GM21381 (cell line): Measurements from ENCODE around the gene SLCO2B1.

Source experiments
- ATAC-seq: cut with Tn5 transposase; IDR thresholded peaks from one replicate; pipeline ENCODE4 v1.9.1; 2021; ENCODE audit warnings: mild to moderate bottlenecking, moderate library complexity; ENCODE audit not compliant: unreplicated experiment

SLCO2B1 gene

DNA sequence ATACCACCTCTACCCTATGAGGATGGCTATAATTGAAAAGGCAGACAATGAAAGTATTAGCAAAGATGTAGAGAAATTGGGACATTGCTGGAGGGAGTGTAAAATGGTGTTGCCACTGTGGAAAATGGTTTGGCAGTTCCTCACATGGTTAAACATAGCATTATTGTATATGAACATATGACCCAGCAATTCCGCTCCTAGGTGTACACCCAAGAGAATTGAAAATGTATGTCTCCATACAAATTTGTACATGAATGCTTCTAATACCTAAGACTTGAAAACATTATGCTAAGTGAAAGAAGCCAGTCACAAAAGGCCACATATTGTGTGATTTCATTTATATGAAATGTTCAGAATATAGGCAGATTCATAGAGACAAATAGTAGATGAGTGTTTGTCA lies 10.0 kb downstream of the SLCO2B1 start:
- ATAC-seq = no peak

GRCh38 chr11:75161506-75162095 lies 10.7 kb downstream of the SLCO2B1 start:
- ATAC-seq = no peak

GRCh38 chr11:75162954-75163353 lies 12.0 kb downstream of the SLCO2B1 start:
- ATAC-seq = no peak

GRCh38 chr11:75163921-75164849 lies 13.3 kb downstream of the SLCO2B1 start:
- no peak for ATAC-seq

GRCh38 chr11:75165721-75166120 lies 14.8 kb downstream of the SLCO2B1 start:
- no peak for ATAC-seq

DNA sequence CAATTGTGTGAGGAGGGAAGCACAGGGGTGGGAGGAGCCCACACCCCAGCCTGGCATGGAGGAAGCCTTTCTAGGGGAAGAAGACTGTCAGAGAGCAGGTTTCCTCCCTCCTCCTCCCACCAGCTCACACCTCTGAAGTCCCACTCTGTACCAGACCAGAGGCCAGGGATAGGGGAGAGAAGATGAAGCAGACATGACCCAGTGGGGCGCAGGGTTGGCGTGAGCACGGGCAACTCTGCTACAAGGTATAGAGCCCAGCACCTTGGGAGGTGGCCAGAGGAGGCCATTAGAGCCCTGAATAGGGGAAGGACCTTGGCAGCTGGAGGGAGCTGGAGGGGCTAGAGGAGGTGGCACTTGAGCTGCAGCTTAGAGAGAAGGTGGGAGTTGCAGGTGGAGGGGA lies 15.9 kb downstream of the SLCO2B1 start:
- no peak for ATAC-seq

- ATAC-seq = no peak
Measured at GRCh38 chr11:75167617-75168016, 16.7 kb downstream of the SLCO2B1 start.

- no peak for ATAC-seq
Measured at GRCh38 chr11:75169101-75169885, 18.4 kb downstream of the SLCO2B1 start.

DNA sequence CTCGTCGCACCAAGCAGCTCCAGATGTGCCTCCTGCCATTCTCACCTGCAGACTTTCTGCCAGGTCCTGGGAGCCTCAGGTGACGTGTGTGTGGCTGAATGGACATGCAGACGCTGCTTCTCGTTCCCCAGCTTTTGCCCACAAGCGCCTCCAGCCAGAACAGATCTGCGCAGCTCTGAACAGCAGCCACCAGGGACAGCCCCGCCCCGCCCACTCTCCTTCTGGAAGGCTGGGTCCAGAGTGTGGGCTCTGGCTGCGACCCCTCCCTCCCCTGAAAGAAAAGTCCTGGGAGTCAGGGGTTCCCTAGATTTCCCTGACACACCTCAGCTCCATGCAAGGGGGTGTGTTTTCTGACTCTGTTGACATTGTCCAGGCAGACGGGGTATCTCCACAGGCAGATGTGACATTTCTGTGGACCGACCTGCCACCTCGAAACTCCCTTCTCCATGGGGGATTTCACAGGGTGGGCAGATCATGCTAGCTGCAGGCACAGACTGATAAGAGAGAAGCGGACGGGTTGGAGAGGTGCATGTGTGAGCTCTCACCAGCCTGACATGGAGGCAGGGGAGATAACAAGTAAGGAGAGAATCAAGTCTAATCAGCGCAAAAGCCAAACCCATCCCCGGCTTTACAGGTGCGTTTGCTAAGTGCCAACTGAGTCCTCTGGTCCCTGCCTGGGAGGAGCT lies 19.8 kb downstream of the SLCO2B1 start:
- no peak for ATAC-seq

DNA sequence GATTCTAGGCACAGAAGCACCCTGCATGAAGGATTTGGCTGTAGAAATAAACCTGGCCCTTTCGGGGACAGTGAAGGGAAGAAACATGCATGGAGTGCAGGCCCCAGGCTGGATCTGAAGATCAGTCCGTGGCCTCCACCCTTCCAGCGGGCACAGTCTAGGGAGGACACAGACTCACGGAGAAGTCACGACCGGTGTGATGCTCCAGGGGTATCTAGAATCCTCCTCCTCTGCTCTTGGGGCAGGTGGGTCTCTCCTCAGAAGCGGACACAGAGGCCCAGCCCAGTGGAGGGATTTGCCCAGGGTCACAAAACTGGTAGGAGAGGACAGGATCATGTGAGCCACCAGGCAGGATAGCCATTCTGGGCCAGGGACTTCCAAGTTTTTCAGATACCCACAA lies 22.4 kb downstream of the SLCO2B1 start:
- no peak for ATAC-seq

- no peak for ATAC-seq
Measured at GRCh38 chr11:75174781-75175370, 24.0 kb downstream of the SLCO2B1 start.

GRCh38 chr11:75182664-75183063 lies 31.8 kb downstream of the SLCO2B1 start:
- no peak for ATAC-seq

DNA sequence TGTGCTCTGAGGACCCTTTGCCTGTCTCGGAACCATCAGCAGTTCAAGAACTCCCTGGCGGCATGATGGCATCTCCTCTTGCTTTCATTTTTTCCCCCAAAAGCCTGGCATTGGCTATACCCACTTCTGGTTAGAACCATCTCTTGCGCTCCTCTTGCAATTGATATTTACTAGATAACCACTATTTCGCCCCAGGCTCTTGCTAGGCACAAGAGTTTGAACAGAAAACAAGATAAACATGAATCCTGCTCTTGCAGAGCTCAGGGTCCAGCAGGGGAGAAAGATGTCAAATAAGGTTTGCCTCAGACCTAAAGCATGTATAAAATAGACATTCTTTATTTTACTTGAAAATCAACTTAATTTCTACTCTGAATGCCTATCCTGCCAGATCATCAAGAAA lies 33.1 kb downstream of the SLCO2B1 start:
- ATAC-seq = no peak

DNA sequence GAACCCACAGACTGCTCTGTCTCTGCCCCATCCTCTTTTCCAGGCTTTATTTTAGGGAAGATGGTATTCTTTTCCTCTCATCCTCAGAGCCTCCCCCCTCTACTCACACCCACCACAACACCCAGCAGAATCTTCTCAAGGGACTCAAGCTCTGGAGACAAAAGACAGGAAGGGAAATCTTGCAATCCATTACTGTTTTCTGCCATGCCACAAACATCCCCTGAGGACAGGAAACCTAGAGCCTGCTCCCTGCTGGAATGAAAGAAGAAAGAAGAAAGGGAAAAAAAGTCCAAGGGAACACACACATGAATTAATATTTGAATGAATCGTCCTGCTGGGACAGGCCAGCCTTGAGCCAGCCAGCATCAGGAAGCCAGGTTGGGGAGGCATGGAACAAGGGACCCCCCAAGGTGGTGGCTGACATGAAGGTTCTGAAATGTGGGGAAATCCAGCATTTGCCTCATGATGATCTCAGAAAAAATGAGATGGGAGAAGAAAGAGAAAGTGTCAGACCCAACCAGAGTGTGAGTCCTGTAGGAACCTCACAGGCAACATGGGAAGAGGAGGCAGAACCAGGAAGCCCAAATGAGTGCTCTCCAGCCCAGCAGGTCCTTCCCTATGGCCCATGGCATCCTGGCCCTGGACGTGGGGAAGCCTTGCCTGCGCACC lies 34.0 kb downstream of the SLCO2B1 start:
- ATAC-seq = no peak

- no peak for ATAC-seq
Measured at GRCh38 chr11:75185866-75186265, 35.0 kb downstream of the SLCO2B1 start.

- ATAC-seq = no peak
Measured at GRCh38 chr11:75186999-75187398, 36.1 kb downstream of the SLCO2B1 start.

DNA sequence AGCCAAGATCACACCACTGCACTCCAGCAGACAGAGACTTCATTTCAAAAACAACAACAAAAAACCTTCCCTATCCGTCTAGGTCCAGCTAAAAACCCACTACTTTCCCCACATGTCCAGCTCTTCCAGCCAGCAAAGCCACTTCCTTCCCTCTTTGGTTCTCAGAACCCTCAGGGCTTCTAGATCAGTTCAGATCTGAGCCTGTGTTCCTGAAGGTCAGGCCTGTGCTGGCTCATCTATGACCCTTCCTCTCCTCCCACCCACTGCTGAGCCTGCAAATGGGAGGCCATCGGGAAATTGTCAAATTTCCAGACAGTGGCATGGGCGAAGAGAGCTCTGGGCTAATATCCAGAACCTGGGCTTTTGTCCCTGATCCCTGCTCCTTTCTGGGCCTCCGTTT lies 37.8 kb downstream of the SLCO2B1 start:
- no peak for ATAC-seq

DNA sequence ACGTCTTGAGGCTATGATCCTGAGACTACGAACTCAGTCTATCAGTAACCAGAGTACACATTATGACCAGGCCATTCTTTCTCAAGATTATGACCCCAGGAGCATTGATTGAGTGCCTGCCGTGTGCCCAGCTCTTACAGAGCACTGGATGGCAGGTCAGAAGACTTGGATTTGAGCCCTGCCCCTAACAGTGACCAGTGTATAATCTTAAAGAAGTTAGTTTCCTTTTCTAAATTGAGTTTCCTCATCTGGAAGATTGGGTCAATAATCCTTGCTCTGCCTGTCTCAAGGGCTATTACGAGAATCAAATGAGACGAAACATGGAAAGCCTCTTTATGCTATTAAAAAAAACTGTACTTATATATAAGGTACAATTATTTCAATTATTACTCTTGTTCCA lies 38.2 kb downstream of the SLCO2B1 start:
- no peak for ATAC-seq

DNA sequence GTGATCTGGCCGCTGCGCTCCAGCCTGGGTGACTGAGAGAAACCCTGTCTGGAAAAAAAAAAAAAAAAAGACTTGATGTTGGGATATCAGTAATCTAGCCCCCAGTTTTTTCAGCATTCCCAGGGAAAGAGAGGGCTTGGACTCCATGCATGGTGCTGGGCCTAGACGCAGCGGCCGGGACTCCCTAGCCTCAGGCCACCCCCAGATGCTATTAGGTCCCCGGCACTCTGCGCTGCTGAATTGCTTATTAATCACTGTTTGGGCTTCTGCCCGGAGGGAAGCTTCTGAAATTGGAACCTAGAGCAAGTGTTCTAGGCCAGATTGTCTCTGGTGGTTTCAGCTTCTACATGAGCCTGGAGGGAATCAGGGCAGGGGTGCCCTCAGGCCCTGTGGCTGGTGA lies 39.0 kb downstream of the SLCO2B1 start:
- ATAC-seq = no peak

DNA sequence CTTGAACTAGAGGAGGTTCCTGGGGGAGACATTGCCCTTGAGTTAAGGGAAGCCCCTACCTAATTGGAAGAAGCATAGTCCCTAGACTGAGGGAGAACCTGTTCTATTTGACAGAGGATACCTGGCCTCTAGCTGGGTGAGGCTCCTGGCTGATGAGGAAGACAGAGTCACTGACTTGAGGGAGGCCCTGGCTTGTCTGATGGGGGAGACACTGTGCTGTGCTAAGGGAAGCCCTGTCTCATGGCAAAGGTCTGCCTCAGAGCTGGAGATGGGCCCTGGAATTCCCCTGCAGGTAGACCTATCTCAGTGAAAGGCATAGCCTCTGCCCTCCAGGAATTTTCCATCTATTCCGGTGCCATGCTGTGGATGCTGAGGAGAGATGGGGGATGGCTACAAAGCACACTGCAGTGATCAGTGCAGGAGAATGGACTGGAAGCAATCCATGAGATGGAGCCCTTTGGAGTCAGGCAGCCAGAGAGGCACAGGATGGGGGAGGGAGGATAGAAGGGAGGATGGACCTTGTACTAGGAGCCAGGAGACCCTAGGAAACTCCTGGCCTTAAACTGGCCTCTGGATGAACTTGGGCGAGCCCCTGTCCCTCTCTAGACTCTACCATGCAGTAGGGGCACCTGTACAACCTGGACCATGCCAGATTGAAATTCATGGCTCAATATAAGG lies 39.9 kb downstream of the SLCO2B1 start:
- ATAC-seq = no peak
